Muscle of back (tissue), 11 donors: ENCODE results near the gene FGFBP2. TPM values are rescaled to one million over a fixed set of nuclear protein-coding genes. Genes with fewer than 3 reads are reported as not detected.
A peak's percentile ranks its signal among the peaks of the same experiment; 100 is the strongest.
"Not testable (repeated sequence)": the region's sequence is repeated elsewhere in the genome, so short reads cannot be mapped to it uniquely, and the experiment has no call there.

Experiments
- DNase-seq, 3 donors: peaks; one replicate each; pipeline versions ENCODE4 v3.0.0 to v3.0.0-alpha.2; 2013
- polyA plus RNA-seq, 10 donors: library from polyadenylated mRNA; unstranded; fragments of 120-200 nt; gene quantifications; one replicate each; pipeline ENCODE4 v1.2.1, GENCODE V29; 2013; ENCODE audit not compliant: insufficient read length in 10 of 10

Gene FGFBP2
- polyA plus RNA-seq, 10 donors: 0.23 to 0.80 (median 0.33) TPM; not detected in 1

- no peak for DNase-seq
Observed at GRCh38 chr4:15930314-15930713, 32.7 kb downstream of the FGFBP2 start.

GRCh38 chr4:15929540-15929939, 33.4 kb downstream of the FGFBP2 start:
- DNase-seq: no peak

GRCh38 chr4:15928883-15929282, 34.1 kb downstream of the FGFBP2 start:
- no peak for DNase-seq

GRCh38 chr4:15926486-15926885, 36.5 kb downstream of the FGFBP2 start:
- no peak for DNase-seq

GRCh38 chr4:15925830-15926229, 37.1 kb downstream of the FGFBP2 start:
- DNase-seq: no peak

- no peak for DNase-seq
Observed at GRCh38 chr4:15921592-15921932, 41.4 kb downstream of the FGFBP2 start.

GRCh38 chr4:15920723-15921591, 42.0 kb downstream of the FGFBP2 start:
- peak; percentile 20 to 95 (median 30) for DNase-seq

- no peak for DNase-seq
Observed at GRCh38 chr4:15918484-15919129, 44.4 kb downstream of the FGFBP2 start.

- peak in 1 of 3 donors; percentile 33 for DNase-seq
Observed at GRCh38 chr4:15917297-15917696, 45.7 kb downstream of the FGFBP2 start.

- DNase-seq: not testable (repeated sequence)
Observed at GRCh38 chr4:15916358-15916757, 46.6 kb downstream of the FGFBP2 start.

GRCh38 chr4:15914736-15915135, 48.2 kb downstream of the FGFBP2 start:
- DNase-seq: no peak

GRCh38 chr4:15914291-15914690, 48.7 kb downstream of the FGFBP2 start:
- no peak for DNase-seq

- peak in 1 of 3 donors; percentile 83 for DNase-seq
Observed at GRCh38 chr4:15913631-15913970, 49.4 kb downstream of the FGFBP2 start.

- DNase-seq: no peak
Observed at GRCh38 chr4:15912961-15913630, 49.9 kb downstream of the FGFBP2 start.

- DNase-seq: no peak
Observed at GRCh38 chr4:15912236-15912635, 50.7 kb downstream of the FGFBP2 start.

Other genes starting within 250 kb of the FGFBP2 start
- gene CD38, start 184.8 kb downstream of the FGFBP2 start, polyA plus RNA-seq: 1 to 10 TPM in 7 of 10 donors, under 1 TPM in 3; 0.53 to 2.1 (median 1.1) TPM
- gene FGFBP1, start 24.4 kb downstream of the FGFBP2 start, polyA plus RNA-seq: under 1 TPM in 4 of 10 donors, not detected in 6; 0.12 to 0.25 (median 0.19) TPM
- gene PROM1, start 120.8 kb upstream of the FGFBP2 start, polyA plus RNA-seq: 10 to 100 TPM; 28.7 to 64.3 (median 43.5) TPM